CD14-positive monocyte (primary cell): Measurements from ENCODE around the gene BAD. TPM values are rescaled to one million over a fixed set of nuclear protein-coding genes. Genes with fewer than 3 reads are reported as not detected.

ENCODE experiments used
- DNase-seq, 3 donors: peaks; one replicate each; pipeline ENCODE4 v3.0.0-alpha.2; 2011 to 2022
- H2AFZ ChIP-seq: 2 replicates; pipeline ENCODE4 v1.6.0; 2012; ENCODE audit warnings: mild to moderate bottlenecking, low read depth, low read length, inconsistent platforms; ENCODE audit not compliant: insufficient read depth, poor library complexity, severe bottlenecking
- H3K27ac ChIP-seq, 2 donors: 1 replicate in 1 of 2; 2 replicates in 1 of 2; pipeline ENCODE4 v1.5.1; 2012 to 2013; ENCODE audit warnings: low read length in 2 of 2, control low read depth in 1 of 2, inconsistent platforms in 1 of 2, low read depth in 1 of 2, mild to moderate bottlenecking in 1 of 2
- H3K27me3 ChIP-seq, 2 donors: one replicate each; pipeline versions ENCODE4 v1.6.0 to v1.6.1; 2011 to 2013; ENCODE audit warnings: low read length in 2 of 2; ENCODE audit not compliant: control insufficient read depth in 2 of 2, insufficient read depth in 2 of 2
- H3K36me3 ChIP-seq, 2 donors: replicated peaks in 1 of 2; 1 replicate in 1 of 2; 2 replicates in 1 of 2; pipeline versions ENCODE4 v1.5.1 to v1.6.1; 2012 to 2013; ENCODE audit warnings: low read length in 2 of 2, control low read depth in 1 of 2, inconsistent platforms in 1 of 2, mild to moderate bottlenecking in 1 of 2; ENCODE audit not compliant: insufficient read depth in 2 of 2, control insufficient read depth in 1 of 2
- H3K4me1 ChIP-seq, 2 donors: 1 replicate in 1 of 2; 2 replicates in 1 of 2; pipeline versions ENCODE4 v1.5.1 to v1.6.1; 2012 to 2013; ENCODE audit warnings: low read length in 2 of 2, control low read depth in 1 of 2, inconsistent platforms in 1 of 2, mild to moderate bottlenecking in 1 of 2, moderate library complexity in 1 of 2; ENCODE audit not compliant: insufficient read depth in 2 of 2, control insufficient read depth in 1 of 2
- H3K4me2 ChIP-seq: replicated peaks from 2 replicates; pipeline ENCODE3; 2012; ENCODE audit warnings: low read length, moderate library complexity, mild to moderate bottlenecking; ENCODE audit not compliant: poor library complexity, severe bottlenecking; ENCODE audit errors: extremely low read depth
- H3K4me3 ChIP-seq, 3 experiments: fragments of 200-600 bp in 1 of 3; sonication (generic) in 1 of 3; replicated peaks in 1 of 3; 1 replicate in 2 of 3; 2 replicates in 1 of 3; pipeline ENCODE4 v1.5.1; 2011 to 2013; ENCODE audit warnings: low read length in 3 of 3, mild to moderate bottlenecking in 3 of 3, control low read depth in 2 of 3, low read depth in 2 of 3, inconsistent platforms in 1 of 3, moderate library complexity in 1 of 3
- H3K79me2 ChIP-seq: 2 replicates; pipeline ENCODE4 v1.6.0; 2012; ENCODE audit warnings: mild to moderate bottlenecking, control low read depth, inconsistent platforms, low read length, moderate library complexity; ENCODE audit not compliant: insufficient read depth
- H3K9ac ChIP-seq: 2 replicates; pipeline ENCODE4 v1.6.0; 2017; ENCODE audit warnings: low read length, mild to moderate bottlenecking; ENCODE audit not compliant: insufficient read depth, poor library complexity, severe bottlenecking
- H3K9me3 ChIP-seq, 2 donors: replicated peaks in 1 of 2; 1 replicate in 1 of 2; 2 replicates in 1 of 2; pipeline versions ENCODE4 v1.5.1 to v1.6.1; 2012 to 2013; ENCODE audit warnings: low read length in 2 of 2, control low read depth in 1 of 2; ENCODE audit not compliant: control insufficient read depth in 1 of 2, insufficient read depth in 1 of 2
- H4K20me1 ChIP-seq: 2 replicates; pipeline ENCODE4 v1.6.0; 2012; ENCODE audit warnings: mild to moderate bottlenecking, low read length, control low read depth, moderate library complexity; ENCODE audit not compliant: insufficient read depth
- H3K27ac Mint-ChIP-seq, 7 donors: one replicate each; pipeline ENCODE4 v1.8.0; 2020; ENCODE audit warnings: mild to moderate bottlenecking in 7 of 7, mixed read lengths in 7 of 7, moderate library complexity in 6 of 7, inconsistent platforms in 2 of 7
- H3K27me3 Mint-ChIP-seq, 3 donors: one replicate each; pipeline ENCODE4 v1.8.0; 2021 to 2022; ENCODE audit warnings: low read depth in 3 of 3, mild to moderate bottlenecking in 3 of 3, mixed read lengths in 3 of 3, moderate library complexity in 3 of 3, inconsistent platforms in 1 of 3
- H3K36me3 Mint-ChIP-seq, 2 donors: one replicate each; pipeline ENCODE4 v1.8.0; 2020; ENCODE audit warnings: mixed read lengths in 2 of 2, inconsistent platforms in 1 of 2, mild to moderate bottlenecking in 1 of 2
- H3K4me1 Mint-ChIP-seq: one replicate; pipeline ENCODE4 v1.8.0; 2020; ENCODE audit warnings: mild to moderate bottlenecking, mixed read lengths
- H3K4me3 Mint-ChIP-seq, 2 donors: one replicate each; pipeline ENCODE4 v1.8.0; 2020; ENCODE audit warnings: mild to moderate bottlenecking in 2 of 2, mixed read lengths in 2 of 2, moderate library complexity in 1 of 2
- H3K9me3 Mint-ChIP-seq, 7 donors: one replicate each; pipeline ENCODE4 v1.8.0; 2020 to 2022; ENCODE audit warnings: mixed read lengths in 7 of 7, mild to moderate bottlenecking in 6 of 7, moderate library complexity in 6 of 7, inconsistent platforms in 2 of 7
- CTCF ChIP-seq: fragments of 200-600 bp; IDR thresholded peaks from one replicate; pipeline ENCODE4 v1.8.0; 2022; ENCODE audit warnings: antibody characterized with exemption, mild to moderate bottlenecking
- WGBS: methylation state at CpG from one replicate; pipeline ENCODE4 v1.1.5; 2013; ENCODE audit warnings: missing lambda C conversion rate; ENCODE audit not compliant: insufficient coverage; 5-methylcytosine and 5-hydroxymethylcytosine counted together
- intact Hi-C, 2 donors: fragments of 100-400 bp; cut with micrococcal nuclease; formaldehyde crosslinking; loops; one replicate each; pipeline versions ENCODE4 v1.15.0 to v1.15.1; 2023
- polyA plus RNA-seq, 3 donors: library from polyadenylated mRNA; depleted of rRNA in 1 of 3; unstranded in 2 of 3; stranded (reverse) in 1 of 3; fragments of 300-500 nt in 2 of 3; fragments of >200 nt in 1 of 3; fragmentation: Illumina TruSeq in 2 of 3; gene quantifications; 1 replicate in 2 of 3; 2 replicates in 1 of 3; pipeline ENCODE4 v1.2.3, GENCODE V29; 2012 to 2021

The BAD gene
- polyA plus RNA-seq, 3 donors, result 21.1 to 63.2 (median 48.7) TPM

- no peak for DNase-seq
- Histone ChIP-seq H4K20me1 (peaks cover 28% of the 10 kb centered on the region), H3K36me3 (peaks cover 40 to 51% of the 10 kb centered on the region in 2 donors), H3K4me1 (peaks cover 25 to 36% of the 10 kb centered on the region in 2 donors), H2AFZ (no peak overlapping the region), H3K9ac (no peak overlapping the region), H3K27me3 (no peaks in the 10 kb centered on the region), H3K79me2 (peaks cover 18% of the 10 kb centered on the region), H3K4me3 (no peak overlapping the region), H3K9me3 (no peaks in the 10 kb centered on the region), H3K27ac (no peak overlapping the region), H3K4me2 (no peak overlapping the region)
- H3K27ac Mint-ChIP-seq, result peak overlapping the region in 2 of 7 donors; percentile 30 to 57
- no peak overlapping the region for H3K4me3 Mint-ChIP-seq
- peaks cover 28% of the 10 kb centered on the region for H3K4me1 Mint-ChIP-seq
- peaks cover 35 to 51% of the 10 kb centered on the region in 2 donors for H3K36me3 Mint-ChIP-seq
- no peak for TF ChIP-seq CTCF
- peaks cover 3 to 10% (median 5%) of the 10 kb centered on the region in 3 donors for H3K27me3 Mint-ChIP-seq
- H3K9me3 Mint-ChIP-seq, result peaks cover 0 to 1% (median 0%) of the 10 kb centered on the region in 7 donors
- 98% methylated on average over 5 of the region's 7 CpGs for WGBS
- intact Hi-C loops, result loop anchor here in 1 of 2 donors (5.0 kb wide), 1 partner anchor 33 kb away; the partner anchor contains the start of gene GPR137
Measured at GRCh38 chr11:64254326-64254725, 30.1 kb downstream of the BAD start.

- H3K4me1 Mint-ChIP-seq, result peaks cover 28% of the 10 kb centered on the region
Measured at GRCh38 chr11:64253481-64253880, 31.0 kb downstream of the BAD start.

More at GRCh38 chr11:64253481-64253880, 31.0 kb downstream of the BAD start:
- no peak for DNase-seq
- no peak overlapping the region for H3K27ac ChIP-seq
- H3K9ac ChIP-seq, result no peak overlapping the region
- H3K4me3 ChIP-seq, result no peak overlapping the region
- 78% methylated on average over 2 of the region's 5 CpGs for WGBS
- intact Hi-C loops, result loop anchor here (2.0 to 5.0 kb wide), 2 partner anchors 15 to 34 kb away; partner anchors contain the start of gene GPR137 (in 1 of the 2)
- no peak for TF ChIP-seq CTCF
- peaks cover 25 to 36% of the 10 kb centered on the region in 2 donors for H3K4me1 ChIP-seq
- Mint-ChIP-seq H3K9me3 (peaks cover 0 to 1% (median 0%) of the 10 kb centered on the region in 7 donors), H3K27ac (peak overlapping the region in 3 of 7 donors; percentile 26 to 50 (median 38)), H3K4me3 (peak overlapping the region in 1 of 2 donors; percentile 43), H3K27me3 (peaks cover 3 to 10% (median 8%) of the 10 kb centered on the region in 3 donors), H3K36me3 (peaks cover 29 to 43% of the 10 kb centered on the region in 2 donors)
- H4K20me1 ChIP-seq, result peaks cover 28% of the 10 kb centered on the region
- H3K4me2 ChIP-seq, result peak overlapping the region; percentile 98
- peaks cover 18% of the 10 kb centered on the region for H3K79me2 ChIP-seq
- H3K36me3 ChIP-seq, result peaks cover 31 to 42% of the 10 kb centered on the region in 2 donors
- no peaks in the 10 kb centered on the region for H3K9me3 ChIP-seq
- no peaks in the 10 kb centered on the region for H3K27me3 ChIP-seq
- H2AFZ ChIP-seq, result no peak overlapping the region
